CD4-positive, alpha-beta T cell treated with Interleukin-2 at 100 ng/mL for 4 hours (primary cell): Measurements from ENCODE around the gene TH.
"Not testable (repeated sequence)": the region's sequence is repeated elsewhere in the genome, so short reads cannot be mapped to it uniquely, and the experiment has no call there.

Source experiments
- DNase-seq: peaks from one replicate; pipeline ENCODE4 v3.0.0-alpha.2; 2020; ENCODE audit warnings: low spot score

The TH gene

GRCh38 chr11:2178055-2178773 lies 6.6 kb upstream of the TH start:
- DNase-seq, result not testable (repeated sequence)

GRCh38 chr11:2177076-2177475 lies 5.5 kb upstream of the TH start:
- no peak for DNase-seq

GRCh38 chr11:2176389-2176900 lies 4.8 kb upstream of the TH start:
- no peak for DNase-seq

GRCh38 chr11:2175659-2176058 lies 4.0 kb upstream of the TH start:
- no peak for DNase-seq

- no peak for DNase-seq
Observed at GRCh38 chr11:2174361-2174760, 2.7 kb upstream of the TH start.

GRCh38 chr11:2173761-2174160 lies 2.1 kb upstream of the TH start:
- DNase-seq, result no peak

GRCh38 chr11:2173150-2173693 lies 1.6 kb upstream of the TH start:
- no peak for DNase-seq

- DNase-seq, result no peak
Observed at GRCh38 chr11:2172676-2173075, 1.1 kb upstream of the TH start.

GRCh38 chr11:2169626-2170570 lies 1.7 kb downstream of the TH start:
- no peak for DNase-seq

GRCh38 chr11:2169005-2169378 lies 2.6 kb downstream of the TH start:
- DNase-seq, result no peak

GRCh38 chr11:2168286-2169004 lies 3.2 kb downstream of the TH start:
- DNase-seq, result no peak

GRCh38 chr11:2167141-2168045 lies 4.2 kb downstream of the TH start:
- DNase-seq, result no peak

- peak; percentile 11 for DNase-seq
Observed at GRCh38 chr11:2166091-2166851, 5.3 kb downstream of the TH start.

- no peak for DNase-seq
Observed at GRCh38 chr11:2165571-2165970, 6.0 kb downstream of the TH start.

GRCh38 chr11:2164861-2165555 lies 6.6 kb downstream of the TH start:
- no peak for DNase-seq

GRCh38 chr11:2164081-2164480 lies 7.5 kb downstream of the TH start:
- DNase-seq, result no peak

GRCh38 chr11:2163428-2163978 lies 8.1 kb downstream of the TH start:
- no peak for DNase-seq

GRCh38 chr11:2160736-2161259 lies 10.8 kb downstream of the TH start, which contains the start of gene INS:
TSS of gene INS (minus strand) at chr11:2161209. CDS start at chr11:2160971, 238 bp downstream.
- no peak for DNase-seq
